Measurements from ENCODE around the gene HLA-DMA.

The HLA-DMA gene

GRCh38 chr6:32949113-32949512, 3.8 kb downstream of the HLA-DMA start:
- TF ChIP-seq CTCF (IDR thresholded peaks at IDR 0.05): no peak

GRCh38 chr6:32947552-32948465, 5.1 kb downstream of the HLA-DMA start:
- TF ChIP-seq CTCF (IDR thresholded peaks at IDR 0.05): peak; percentile 77

- TF ChIP-seq CTCF (IDR thresholded peaks at IDR 0.05): no peak
Measured at GRCh38 chr6:32946893-32947292, 6.0 kb downstream of the HLA-DMA start.

GRCh38 chr6:32945953-32946352, 6.9 kb downstream of the HLA-DMA start:
- TF ChIP-seq CTCF (IDR thresholded peaks at IDR 0.05): no peak

- TF ChIP-seq CTCF (IDR thresholded peaks at IDR 0.05): no peak
Measured at GRCh38 chr6:32945108-32945760, 7.7 kb downstream of the HLA-DMA start.

GRCh38 chr6:32943864-32944649, 8.8 kb downstream of the HLA-DMA start:
- no peak for TF ChIP-seq CTCF (IDR thresholded peaks at IDR 0.05)

GRCh38 chr6:32941214-32941768, 11.6 kb downstream of the HLA-DMA start:
- TF ChIP-seq CTCF (IDR thresholded peaks at IDR 0.05): no peak

Data from LNCAP (cell line).